ENCODE results near the gene FBLN1.

GRCh38 chr22:45580726-45581381 lies 78.2 kb downstream of the FBLN1 start:
- TF ChIP-seq CTCF (IDR thresholded peaks at IDR 0.05), result no peak
- TF ChIP-seq PBX3 (IDR thresholded peaks at IDR 0.05), result no peak
- no peak for TF ChIP-seq TAF1 (IDR thresholded peaks at IDR 0.05; ENCODE audit: borderline replicate concordance, low read depth, low read length)
- no peak for TF ChIP-seq EZH2phosphoT487 (IDR thresholded peaks at IDR 0.05; ENCODE audit: borderline replicate concordance, low read depth)
- no peak for TF ChIP-seq ZBTB33 (IDR thresholded peaks at IDR 0.05; ENCODE audit: borderline replicate concordance, low read depth)
- no peak for TF ChIP-seq YY1 (IDR thresholded peaks at IDR 0.05; ENCODE audit: low read depth)
- TF ChIP-seq USF2 (IDR thresholded peaks at IDR 0.05; ENCODE audit: borderline replicate concordance, low read depth, low read length), result no peak
